T-helper 2 cell (primary cell): Measurements from ENCODE around the gene CHTOP.

Source experiments
- DNase-seq, 5 experiments: peaks; one replicate each; pipeline versions ENCODE4 v3.0.0 to v3.0.0-alpha.2; 2012 to 2022

Gene CHTOP

GRCh38 chr1:153693466-153693865, 59.6 kb downstream of the CHTOP start:
- DNase-seq = no peak
